Astrocyte (in vitro differentiated cells and primary cell): ENCODE data around the gene HNF4A. TPM values are rescaled to one million over a fixed set of nuclear protein-coding genes. Genes with fewer than 3 reads are reported as not detected.

ENCODE experiments used
- DNase-seq: peaks from one replicate; pipeline ENCODE4 v3.0.0-alpha.2; 2010; ENCODE audit warnings: low read depth
- FAIRE-seq: peaks from 2 replicates; lab custom pipeline; 2011; peaks lifted over from hg19 to GRCh38; lab: Jason Lieb, UNC
- H2AFZ ChIP-seq: 2 replicates; pipeline ENCODE4 v1.6.0; 2012; ENCODE audit warnings: low read depth, low read length, inconsistent platforms
- H3K27ac ChIP-seq: 2 replicates; pipeline ENCODE4 v1.5.1; 2011; ENCODE audit warnings: low read depth, low read length, inconsistent platforms
- H3K27me3 ChIP-seq: 2 replicates; pipeline ENCODE4 v1.6.0; 2011; ENCODE audit warnings: low read length, inconsistent platforms; ENCODE audit not compliant: insufficient read depth
- H3K36me3 ChIP-seq: 2 replicates; pipeline ENCODE4 v1.5.1; 2011; ENCODE audit warnings: low read length, inconsistent platforms; ENCODE audit not compliant: insufficient read depth
- H3K4me1 ChIP-seq: 2 replicates; pipeline ENCODE4 v1.5.1; 2011; ENCODE audit warnings: low read length, inconsistent platforms; ENCODE audit not compliant: insufficient read depth
- H3K4me2 ChIP-seq: 2 replicates; pipeline ENCODE4 v1.6.0; 2012; ENCODE audit warnings: low read length, inconsistent platforms
- H3K4me3 ChIP-seq: 2 replicates; pipeline ENCODE4 v1.5.1; 2011; ENCODE audit warnings: low read depth, mild to moderate bottlenecking, low read length, inconsistent platforms; ENCODE audit not compliant: insufficient read depth
- H3K79me2 ChIP-seq: 2 replicates; pipeline ENCODE4 v1.6.0; 2012; ENCODE audit warnings: mild to moderate bottlenecking, low read length, inconsistent platforms; ENCODE audit not compliant: insufficient read depth
- H3K9ac ChIP-seq: 2 replicates; pipeline ENCODE4 v1.6.0; 2012; ENCODE audit warnings: mild to moderate bottlenecking, low read length, inconsistent platforms
- H3K9me3 ChIP-seq: 2 replicates; pipeline ENCODE4 v1.5.1; 2012; ENCODE audit warnings: low read depth, mild to moderate bottlenecking, low read length, inconsistent platforms; ENCODE audit not compliant: insufficient read depth
- H4K20me1 ChIP-seq: 2 replicates; pipeline ENCODE4 v1.6.0; 2012; ENCODE audit warnings: low read length, inconsistent platforms; ENCODE audit not compliant: insufficient read depth
- H3K27ac Mint-ChIP-seq: one replicate; pipeline ENCODE4 v1.8.0; 2021; ENCODE audit warnings: mild to moderate bottlenecking, mixed read lengths; ENCODE audit not compliant: unreplicated experiment
- H3K27me3 Mint-ChIP-seq: one replicate; pipeline ENCODE4 v1.8.0; 2021; ENCODE audit warnings: low read depth, mixed read lengths; ENCODE audit not compliant: unreplicated experiment
- H3K36me3 Mint-ChIP-seq: one replicate; pipeline ENCODE4 v1.8.0; 2021; ENCODE audit warnings: low read depth, mixed read lengths; ENCODE audit not compliant: unreplicated experiment
- H3K4me1 Mint-ChIP-seq: one replicate; pipeline ENCODE4 v1.8.0; 2021; ENCODE audit warnings: low read depth, mixed read lengths; ENCODE audit not compliant: unreplicated experiment
- H3K4me3 Mint-ChIP-seq: one replicate; pipeline ENCODE4 v1.8.0; 2021; ENCODE audit warnings: mild to moderate bottlenecking, moderate library complexity, mixed read lengths; ENCODE audit not compliant: unreplicated experiment
- H3K9me3 Mint-ChIP-seq: one replicate; pipeline ENCODE4 v1.8.0; 2021; ENCODE audit warnings: mild to moderate bottlenecking, mixed read lengths; ENCODE audit not compliant: unreplicated experiment
- CTCF ChIP-seq: IDR thresholded peaks from 2 replicates; pipeline ENCODE4 v1.5.1; 2011; ENCODE audit warnings: low read depth, mild to moderate bottlenecking, inconsistent platforms, low read length, moderate library complexity; ENCODE audit not compliant: insufficient read depth
- EZH2 ChIP-seq: IDR thresholded peaks from 2 replicates; pipeline ENCODE4 v1.6.1; 2012; ENCODE audit warnings: mild to moderate bottlenecking, low read length, inconsistent platforms; ENCODE audit not compliant: insufficient read depth
- microRNA-seq: library from miRNA; unstranded; fragments of <30 nt; microRNA quantifications from one replicate; pipeline ENCODE4 v1.2.0, GENCODE V29; 2020
- total RNA-seq: library from RNA; stranded (reverse); gene quantifications from 2 replicates; pipeline ENCODE4 v1.2.1, GENCODE V29; 2021

The HNF4A gene
- total RNA-seq, 1 donor from 2014 or later, result not detected

DNA sequence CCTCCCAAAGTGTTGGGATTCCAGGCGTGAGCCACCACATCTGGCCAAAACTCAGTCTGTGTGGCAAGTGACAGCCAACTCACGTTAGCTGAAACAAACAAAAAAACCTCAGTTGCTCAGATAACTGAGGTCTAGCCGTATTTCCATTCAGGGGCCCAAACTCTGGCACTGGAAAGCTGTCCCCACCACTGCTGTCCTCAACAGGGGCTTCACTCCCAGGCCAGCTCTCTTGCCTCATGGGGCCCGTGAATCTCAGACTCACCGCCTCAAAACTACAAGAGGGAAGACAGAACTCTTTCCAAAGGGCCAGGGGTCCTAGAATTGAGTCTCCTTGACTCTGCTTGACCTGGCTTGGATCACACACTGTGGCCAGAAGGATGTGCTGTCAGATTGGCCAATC is 127.6 kb downstream of the HNF4A start:
- FAIRE-seq, result no peak
- no peaks in the 10 kb centered on the region for H3K4me1 ChIP-seq
- H3K9ac ChIP-seq, result no peak overlapping the region
- no peak overlapping the region for H3K27ac Mint-ChIP-seq
- no peak overlapping the region for H3K27ac ChIP-seq
- H3K4me2 ChIP-seq, result no peak overlapping the region
- no peaks in the 10 kb centered on the region for H3K27me3 Mint-ChIP-seq
- H2AFZ ChIP-seq, result no peak overlapping the region
- TF ChIP-seq EZH2 (no peak), CTCF (no peak)
- H3K36me3 ChIP-seq, result peaks cover 22% of the 10 kb centered on the region
- no peaks in the 10 kb centered on the region for H3K9me3 Mint-ChIP-seq
- H3K36me3 Mint-ChIP-seq, result peaks cover 15% of the 10 kb centered on the region
- no peak overlapping the region for H3K4me3 Mint-ChIP-seq
- H3K9me3 ChIP-seq, result no peaks in the 10 kb centered on the region
- H4K20me1 ChIP-seq, result no peaks in the 10 kb centered on the region
- no peak for DNase-seq
- no peaks in the 10 kb centered on the region for H3K27me3 ChIP-seq
- H3K4me3 ChIP-seq, result no peak overlapping the region
- H3K79me2 ChIP-seq, result peaks cover 3% of the 10 kb centered on the region
- H3K4me1 Mint-ChIP-seq, result no peaks in the 10 kb centered on the region

Small RNA genes lying within 50 kb of the gene (microRNA-seq; reads per million reads assigned to microRNA genes)
- not detected for gene MIR3646

Other genes with a start within 250 kb of the HNF4A start
- 18.1 and 18.5 TPM in 2 replicates for gene JPH2, start 168.5 kb upstream of the HNF4A start, total RNA-seq
- 28.9 and 30.9 TPM in 2 replicates for gene OSER1, start 144.9 kb upstream of the HNF4A start, total RNA-seq
- gene GDAP1L1, start 108.4 kb upstream of the HNF4A start, total RNA-seq, result 0.64 and 0.77 TPM in 2 replicates
- 6.3 and 7.4 TPM in 2 replicates for gene FITM2, start 44.5 kb upstream of the HNF4A start, total RNA-seq
- 0.25 and 1.3 TPM in 2 replicates for gene R3HDML, start 18.7 kb upstream of the HNF4A start, total RNA-seq
- 23.3 and 25.2 TPM in 2 replicates for gene TTPAL, start 120.2 kb downstream of the HNF4A start, total RNA-seq
- 94.3 and 107 TPM in 2 replicates for gene SERINC3, start 166.4 kb downstream of the HNF4A start, total RNA-seq
- 27.8 and 30.1 TPM in 2 replicates for gene PKIG, start 226.9 kb downstream of the HNF4A start, total RNA-seq